A549 (cell line): Measurements from ENCODE around the gene BCL2L11. TPM values are rescaled to one million over a fixed set of nuclear protein-coding genes. Genes with fewer than 3 reads are reported as not detected.

ENCODE experiments used
- ATAC-seq, 2 experiments: fragments of 200-7000 bp in 1 of 2; fragments of >200 bp in 1 of 2; cut with Nextera tagmentation in 1 of 2; cut with Tn5 transposase in 1 of 2; 3 replicates each; pipeline versions ENCODE4 v1.8.0 to v1.9.1; 2018 to 2020; ENCODE audit warnings: mild to moderate bottlenecking in 1 of 2, moderate library complexity in 1 of 2
- CTCF ChIA-PET: fragments of 300-600 bp; sonication (Branson Sonifier 250); formaldehyde crosslinking; extraction: SDS; loops from one replicate; lab custom pipeline; 2021; ENCODE audit warnings: antibody characterized with exemption, inconsistent platforms; lab: Yijun Ruan, JAX
- POLR2A ChIA-PET: fragments of 350-600 bp; formaldehyde crosslinking; extraction: SDS; loops from one replicate; lab custom pipeline; 2021; ENCODE audit warnings: antibody characterized with exemption, inconsistent platforms; lab: Yijun Ruan, JAX
- DNase-seq, 2 experiments: peaks; one replicate each; pipeline versions ENCODE4 v3.0.0 to v3.0.0-alpha.2; 2011 to 2016; ENCODE audit warnings: low read depth in 1 of 2, low spot score in 1 of 2
- FAIRE-seq: peaks from 2 replicates; lab custom pipeline; 2011; peaks lifted over from hg19 to GRCh38; lab: Jason Lieb, UNC
- H3K27ac ChIP-seq, 2 experiments: fragments of >200 bp; sonication (Bioruptor Twin); formaldehyde crosslinking; 3 replicates each; pipeline ENCODE4 v1.5.1; 2016 to 2017
- H3K4me1 ChIP-seq: fragments of >200 bp; sonication (Bioruptor Twin); formaldehyde crosslinking; 3 replicates; pipeline ENCODE4 v1.6.1; 2016
- H3K4me2 ChIP-seq: fragments of >200 bp; sonication (Bioruptor Twin); formaldehyde crosslinking; 3 replicates; pipeline ENCODE4 v1.6.1; 2016
- H3K4me3 ChIP-seq: fragments of >200 bp; sonication (Bioruptor Twin); formaldehyde crosslinking; 3 replicates; pipeline ENCODE4 v1.5.1; 2016
- H3K9me3 ChIP-seq: fragments of >200 bp; sonication (Bioruptor Twin); formaldehyde crosslinking; 3 replicates; pipeline ENCODE4 v1.6.1; 2016
- CEBPB ChIP-seq, 2 experiments: fragments of >200 bp in 1 of 2; sonication (Bioruptor Twin) in 1 of 2; formaldehyde crosslinking in 1 of 2; IDR thresholded peaks; 2 replicates each; pipeline ENCODE4 v1.6.1; 2012 to 2016
- CHD4 ChIP-seq: fragments of 200-600 bp; sonication (generic); IDR thresholded peaks from 2 replicates; pipeline ENCODE4 v1.6.1; 2016; ENCODE audit warnings: antibody characterized with exemption, mild to moderate bottlenecking, borderline replicate concordance
- EP300 ChIP-seq, 2 experiments: fragments of >200 bp; sonication (Bioruptor Twin); formaldehyde crosslinking; IDR thresholded peaks; 2 replicates in 1 of 2; 3 replicates in 1 of 2; pipeline ENCODE4 v1.6.1; 2016 to 2017
- ESRRA ChIP-seq: fragments of 150-350 bp; IDR thresholded peaks from 2 replicates; pipeline ENCODE4 v1.6.1; 2014; ENCODE audit warnings: mild to moderate bottlenecking, low read length, borderline replicate concordance
- GATA3 ChIP-seq: IDR thresholded peaks from 2 replicates; pipeline ENCODE4 v1.6.1; 2012; ENCODE audit warnings: borderline replicate concordance
- HEYL ChIP-seq: fragments of 250-450 bp; sonication (Bioruptor Pico); IDR thresholded peaks from 2 replicates; pipeline ENCODE4 v1.8.0; 2021; ENCODE audit warnings: mild to moderate bottlenecking, moderate library complexity
- HOXB13 ChIP-seq: fragments of 250-450 bp; sonication (Bioruptor Pico); IDR thresholded peaks from 2 replicates; pipeline ENCODE4 v1.5.0; 2020; ENCODE audit warnings: low read depth, mild to moderate bottlenecking, moderate library complexity
- HOXB5 ChIP-seq: fragments of 250-450 bp; sonication (Bioruptor Pico); IDR thresholded peaks from 2 replicates; pipeline ENCODE4 v1.5.0; 2020; ENCODE audit warnings: mild to moderate bottlenecking, moderate library complexity
- JUNB ChIP-seq: fragments of >200 bp; sonication (Bioruptor Twin); formaldehyde crosslinking; IDR thresholded peaks from 2 replicates; pipeline ENCODE4 v1.6.1; 2016
- KDM5A ChIP-seq: fragments of 200-600 bp; sonication (generic); IDR thresholded peaks from 2 replicates; pipeline ENCODE4 v1.6.1; 2016; ENCODE audit warnings: antibody characterized with exemption, mild to moderate bottlenecking
- MAZ ChIP-seq: fragments of 150-350 bp; IDR thresholded peaks from 2 replicates; pipeline ENCODE4 v1.6.1; 2014; ENCODE audit warnings: antibody characterized with exemption, low read depth, low read length, borderline replicate concordance
- NFE2L2 ChIP-seq: fragments of 150-350 bp; conservative IDR thresholded peaks from 2 replicates; pipeline ENCODE4 v1.6.1; 2014; ENCODE audit warnings: low read length
- RAD21 ChIP-seq, 2 experiments: fragments of >200 bp in 1 of 2; sonication (Bioruptor Twin) in 1 of 2; formaldehyde crosslinking in 1 of 2; IDR thresholded peaks in 1 of 2; conservative IDR thresholded peaks in 1 of 2; 2 replicates in 1 of 2; 3 replicates in 1 of 2; pipeline ENCODE4 v1.6.1; 2012 to 2018; ENCODE audit warnings: inconsistent platforms in 1 of 2
- TFCP2L1 ChIP-seq: fragments of 250-450 bp; sonication (Bioruptor Pico); IDR thresholded peaks from 2 replicates; pipeline ENCODE4 v1.5.0; 2021; ENCODE audit warnings: mild to moderate bottlenecking
- ZFP36 ChIP-seq: fragments of 450-650 bp; IDR thresholded peaks from 2 replicates; pipeline ENCODE4 v1.6.1; 2014; ENCODE audit warnings: borderline replicate concordance; ENCODE audit not compliant: partially characterized antibody
- ZSCAN20 ChIP-seq: fragments of 250-450 bp; sonication (Bioruptor Pico); IDR thresholded peaks from 2 replicates; pipeline ENCODE4 v1.8.0; 2022; ENCODE audit warnings: mild to moderate bottlenecking, moderate library complexity
- WGBS: methylation state at CpG from one replicate; pipeline ENCODE4 v1.1.6; 2017; ENCODE audit errors: missing lambda C conversion rate; 5-methylcytosine and 5-hydroxymethylcytosine counted together
- polyA plus RNA-seq, 4 experiments: library from polyadenylated mRNA; depleted of rRNA in 3 of 4; stranded (reverse); fragments of >200 nt; fragmentation: RNase III in 1 of 4; extraction: RNeasy Plus Mini Kit Qiagen cat#74134 plus additional on column Dnase treatment in 1 of 4; gene quantifications; 2 replicates in 3 of 4; 3 replicates in 1 of 4; pipeline ENCODE4 v1.2.3, GENCODE V29; 2011 to 2017
- TF ChIP-seq, protein P1 (sequence below): IDR thresholded peaks from 2 replicates; pipeline ENCODE4 v1.6.1; 2012; ENCODE audit warnings: low read depth, borderline replicate concordance
- TF ChIP-seq, protein P2 (sequence below): fragments of 250-450 bp; sonication (Bioruptor Pico); IDR thresholded peaks from 2 replicates; pipeline ENCODE4 v1.5.0; 2021; ENCODE audit warnings: mild to moderate bottlenecking, moderate library complexity, borderline replicate concordance
- TF ChIP-seq, protein P3 (sequence below): fragments of 150-350 bp; IDR thresholded peaks from 2 replicates; pipeline ENCODE4 v1.6.1; 2014; ENCODE audit warnings: low read depth, mild to moderate bottlenecking, low read length
- TF ChIP-seq, protein P4 (sequence below): fragments of 250-450 bp; sonication (Bioruptor Pico); IDR thresholded peaks from 2 replicates; pipeline ENCODE4 v1.5.0; 2020; ENCODE audit warnings: low read depth, mild to moderate bottlenecking, moderate library complexity
- TF ChIP-seq, protein P5 (sequence below): fragments of >200 bp; sonication (Bioruptor Twin); formaldehyde crosslinking; IDR thresholded peaks from 3 replicates; pipeline ENCODE4 v1.6.1; 2016

The BCL2L11 gene
- polyA plus RNA-seq, 2 of the 4 experiments (the other 2 are of a cell fraction): 7.4 to 14.5 TPM

DNA sequence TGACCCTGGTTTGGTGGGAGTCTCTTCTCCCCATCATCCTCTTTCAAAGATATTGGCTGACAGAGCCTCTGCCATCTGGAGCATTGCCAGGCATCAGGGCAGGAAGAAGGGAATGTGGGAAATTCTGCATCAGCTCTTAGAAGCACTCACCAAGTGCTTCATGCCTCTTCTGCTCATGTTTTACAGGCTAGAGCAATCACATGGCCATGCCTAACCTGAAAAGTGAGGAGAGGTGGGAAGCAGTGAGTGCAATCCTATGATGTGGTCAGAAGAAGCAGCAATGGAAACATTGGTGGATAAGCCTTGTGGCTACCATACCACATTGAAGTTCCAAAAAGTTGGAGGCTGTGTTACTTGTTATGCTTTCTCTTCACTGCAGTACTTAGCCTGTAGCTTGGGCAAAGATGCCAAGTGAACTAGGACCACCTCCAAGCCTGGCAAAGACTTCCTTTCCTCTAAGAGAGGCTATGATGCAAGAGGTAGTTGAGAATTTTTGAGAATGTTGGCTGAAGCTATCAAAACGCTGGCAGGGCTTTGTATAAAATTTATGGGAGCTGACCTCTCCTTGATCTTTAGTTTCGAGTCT lies 64.1 kb downstream of the BCL2L11 start:
- FAIRE-seq: no peak
- peak overlapping the region; percentile 54 to 65 for H3K27ac ChIP-seq
- peaks cover 46% of the 10 kb centered on the region for H3K4me1 ChIP-seq
- no peaks in the 10 kb centered on the region for H3K9me3 ChIP-seq
- ChIA-PET CTCF (interaction anchor here (0.7 to 1.2 kb wide), 8 partner anchors 14 to 385 kb away, joined by 3 to 4 read pairs (median 3); no protein-coding TSS in a partner anchor), POLR2A (interaction anchor here (0.9 kb wide), 1 partner anchor 16 kb away, joined by 3 read pairs; no protein-coding TSS in a partner anchor)
- no peak for DNase-seq
- ATAC-seq: no peak
- TF ChIP-seq CEBPB (IDR thresholded peaks at IDR 0.05): peak in 1 of 2 experiments; percentile 22; a peak in 1 of 4 replicates
- no peak for TF ChIP-seq HOXB5 (CRISPR knock-in tag)
- TF ChIP-seq TFCP2L1: no peak
- no peak for TF ChIP-seq NFE2L2
- peak overlapping the region; percentile 60 for H3K4me2 ChIP-seq
- 45% methylated on average over 2 of the region's 2 CpGs for WGBS
- no peak overlapping the region for H3K4me3 ChIP-seq

DNA sequence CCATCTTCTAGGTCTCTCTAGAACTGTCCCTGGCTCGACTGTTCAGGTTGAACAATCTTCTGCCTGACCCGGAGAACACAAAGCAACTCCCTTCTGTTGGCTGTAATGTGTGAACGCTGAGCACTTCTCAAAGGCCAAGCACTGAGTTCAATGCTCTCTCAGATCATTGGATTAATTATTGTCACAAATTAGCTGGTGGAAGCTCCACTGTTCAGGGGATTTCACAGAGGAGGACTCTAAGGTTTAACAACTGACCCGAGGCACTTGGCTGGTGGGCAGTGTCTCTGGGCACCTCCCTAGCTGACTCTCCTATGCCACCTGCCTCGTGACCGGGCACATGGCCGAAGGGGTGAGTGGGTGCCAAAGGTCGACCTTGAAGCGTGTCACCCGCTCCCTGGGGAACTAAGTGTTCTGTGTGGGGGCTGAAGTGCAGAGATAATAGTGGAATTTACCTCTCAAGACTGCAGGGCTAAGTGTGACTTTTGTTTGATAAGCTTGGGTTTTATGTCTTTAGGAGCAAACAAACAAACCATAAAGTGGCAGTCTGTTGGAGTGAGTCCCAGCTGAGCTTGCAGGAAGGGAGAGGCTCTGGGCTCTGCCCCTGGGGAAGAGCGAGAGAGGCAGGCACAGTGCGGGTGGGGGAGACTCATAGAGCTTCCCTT lies 64.8 kb downstream of the BCL2L11 start:
- FAIRE-seq (no peak), ATAC-seq (peak; percentile 23 to 65; a peak in 3 of 6 replicates)
- POLR2A ChIA-PET: interaction anchor here (0.9 kb wide), 1 partner anchor 15 kb away, joined by 3 read pairs; no protein-coding TSS in a partner anchor

DNA sequence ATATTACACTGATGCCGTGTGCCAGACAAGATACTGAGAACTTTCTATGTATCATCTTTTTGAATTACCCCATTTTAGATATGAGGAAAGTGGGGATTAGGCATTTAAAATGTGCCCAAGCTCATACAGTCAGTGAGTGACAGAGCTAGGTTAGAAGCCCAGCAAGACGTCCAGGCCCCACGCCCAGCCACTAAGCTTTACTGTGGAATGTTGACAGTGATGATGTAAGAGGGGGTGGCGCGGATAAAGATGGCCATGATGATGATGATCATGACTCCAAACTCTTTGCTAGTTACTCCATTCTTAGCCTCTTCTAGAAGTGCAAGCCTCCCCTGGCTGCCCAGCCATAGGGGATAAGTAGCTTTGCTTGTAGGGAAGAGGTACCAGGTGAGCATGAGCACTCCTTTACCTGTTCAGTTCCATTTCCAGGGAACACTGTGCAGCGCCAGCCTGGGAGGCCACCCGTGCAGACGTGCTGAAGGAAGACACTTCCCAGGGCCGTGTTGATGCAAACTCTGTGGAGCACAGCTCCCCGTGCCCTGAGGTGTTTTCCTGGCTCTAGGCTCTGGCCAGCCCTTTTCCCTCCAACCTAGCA lies 65.5 kb downstream of the BCL2L11 start:
- DNase-seq (no peak), FAIRE-seq (no peak), ATAC-seq (0 out of 6 replicates have a peak, but pooled peaks of 1 of the 2 experiments have one; percentile 14)
- CTCF ChIA-PET: interaction anchor here (0.6 to 1.2 kb wide), 4 partner anchors 9 to 69 kb away, joined by 3 read pairs; no protein-coding TSS in a partner anchor
- POLR2A ChIA-PET: no interaction called here
- WGBS: 86% methylated on average over 10 of the region's 10 CpGs
- Histone ChIP-seq H3K4me2 (peak overlapping the region; percentile 60), H3K4me1 (peaks cover 38% of the 10 kb centered on the region), H3K27ac (peak overlapping the region; percentile 54 to 65; a peak in 5 of 6 replicates), H3K4me3 (no peak overlapping the region), H3K9me3 (no peaks in the 10 kb centered on the region)
- TF ChIP-seq, protein P1, sequence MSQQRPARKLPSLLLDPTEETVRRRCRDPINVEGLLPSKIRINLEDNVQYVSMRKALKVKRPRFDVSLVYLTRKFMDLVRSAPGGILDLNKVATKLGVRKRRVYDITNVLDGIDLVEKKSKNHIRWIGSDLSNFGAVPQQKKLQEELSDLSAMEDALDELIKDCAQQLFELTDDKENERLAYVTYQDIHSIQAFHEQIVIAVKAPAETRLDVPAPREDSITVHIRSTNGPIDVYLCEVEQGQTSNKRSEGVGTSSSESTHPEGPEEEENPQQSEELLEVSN: no peak
- TF ChIP-seq ZSCAN20 (no peak), JUNB (no peak), TFCP2L1 (no peak), CHD4 (no peak), MAZ (no peak), HOXB5 (CRISPR knock-in tag) (no peak), ESRRA (no peak), KDM5A (no peak), ZFP36 (no peak), HEYL (CRISPR knock-in tag) (no peak), RAD21 (conservative IDR thresholded peaks at IDR 0.05 in 1 of 2, IDR thresholded peaks at IDR 0.05 in 1 of 2) (no peak)
- TF ChIP-seq, protein P2, sequence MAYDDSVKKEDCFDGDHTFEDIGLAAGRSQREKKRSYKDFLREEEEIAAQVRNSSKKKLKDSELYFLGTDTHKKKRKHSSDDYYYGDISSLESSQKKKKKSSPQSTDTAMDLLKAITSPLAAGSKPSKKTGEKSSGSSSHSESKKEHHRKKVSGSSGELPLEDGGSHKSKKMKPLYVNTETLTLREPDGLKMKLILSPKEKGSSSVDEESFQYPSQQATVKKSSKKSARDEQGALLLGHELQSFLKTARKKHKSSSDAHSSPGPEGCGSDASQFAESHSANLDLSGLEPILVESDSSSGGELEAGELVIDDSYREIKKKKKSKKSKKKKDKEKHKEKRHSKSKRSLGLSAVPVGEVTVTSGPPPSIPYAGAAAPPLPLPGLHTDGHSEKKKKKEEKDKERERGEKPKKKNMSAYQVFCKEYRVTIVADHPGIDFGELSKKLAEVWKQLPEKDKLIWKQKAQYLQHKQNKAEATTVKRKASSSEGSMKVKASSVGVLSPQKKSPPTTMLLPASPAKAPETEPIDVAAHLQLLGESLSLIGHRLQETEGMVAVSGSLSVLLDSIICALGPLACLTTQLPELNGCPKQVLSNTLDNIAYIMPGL: no peak
- TF ChIP-seq, protein P3, sequence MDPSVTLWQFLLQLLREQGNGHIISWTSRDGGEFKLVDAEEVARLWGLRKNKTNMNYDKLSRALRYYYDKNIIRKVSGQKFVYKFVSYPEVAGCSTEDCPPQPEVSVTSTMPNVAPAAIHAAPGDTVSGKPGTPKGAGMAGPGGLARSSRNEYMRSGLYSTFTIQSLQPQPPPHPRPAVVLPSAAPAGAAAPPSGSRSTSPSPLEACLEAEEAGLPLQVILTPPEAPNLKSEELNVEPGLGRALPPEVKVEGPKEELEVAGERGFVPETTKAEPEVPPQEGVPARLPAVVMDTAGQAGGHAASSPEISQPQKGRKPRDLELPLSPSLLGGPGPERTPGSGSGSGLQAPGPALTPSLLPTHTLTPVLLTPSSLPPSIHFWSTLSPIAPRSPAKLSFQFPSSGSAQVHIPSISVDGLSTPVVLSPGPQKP: no peak
- TF ChIP-seq, protein P4, sequence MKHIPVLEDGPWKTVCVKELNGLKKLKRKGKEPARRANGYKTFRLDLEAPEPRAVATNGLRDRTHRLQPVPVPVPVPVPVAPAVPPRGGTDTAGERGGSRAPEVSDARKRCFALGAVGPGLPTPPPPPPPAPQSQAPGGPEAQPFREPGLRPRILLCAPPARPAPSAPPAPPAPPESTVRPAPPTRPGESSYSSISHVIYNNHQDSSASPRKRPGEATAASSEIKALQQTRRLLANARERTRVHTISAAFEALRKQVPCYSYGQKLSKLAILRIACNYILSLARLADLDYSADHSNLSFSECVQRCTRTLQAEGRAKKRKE (CRISPR knock-in tag): no peak

More for the DNA sequence above, 64.8 kb downstream of the BCL2L11 start:
- peaks cover 39% of the 10 kb centered on the region for H3K4me1 ChIP-seq
- no peaks in the 10 kb centered on the region for H3K9me3 ChIP-seq
- CTCF ChIA-PET: interaction anchor here (0.7 to 1.2 kb wide), 6 partner anchors 13 to 386 kb away, joined by 3 to 4 read pairs (median 3); no protein-coding TSS in a partner anchor
- DNase-seq: peak in 1 of 2 experiments; percentile 38
- WGBS: 48% methylated on average over 10 of the region's 12 CpGs
- TF ChIP-seq GATA3 (no peak; the same call in 1 of the 2 replicates), CEBPB (IDR thresholded peaks at IDR 0.05) (no peak), EP300 (IDR thresholded peaks at IDR 0.05) (peak in 1 of 2 experiments; percentile 39; a peak in 1 of 5 replicates), HOXB13 (CRISPR knock-in tag) (no peak), CHD4 (no peak), HOXB5 (CRISPR knock-in tag) (no peak)
- TF ChIP-seq, protein P5, sequence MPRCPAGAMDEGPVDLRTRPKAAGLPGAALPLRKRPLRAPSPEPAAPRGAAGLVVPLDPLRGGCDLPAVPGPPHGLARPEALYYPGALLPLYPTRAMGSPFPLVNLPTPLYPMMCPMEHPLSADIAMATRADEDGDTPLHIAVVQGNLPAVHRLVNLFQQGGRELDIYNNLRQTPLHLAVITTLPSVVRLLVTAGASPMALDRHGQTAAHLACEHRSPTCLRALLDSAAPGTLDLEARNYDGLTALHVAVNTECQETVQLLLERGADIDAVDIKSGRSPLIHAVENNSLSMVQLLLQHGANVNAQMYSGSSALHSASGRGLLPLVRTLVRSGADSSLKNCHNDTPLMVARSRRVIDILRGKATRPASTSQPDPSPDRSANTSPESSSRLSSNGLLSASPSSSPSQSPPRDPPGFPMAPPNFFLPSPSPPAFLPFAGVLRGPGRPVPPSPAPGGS: 0 out of 3 replicates have a peak, but pooled peaks have one; percentile 1
- TF ChIP-seq, protein P3: no peak
- H3K4me2 ChIP-seq: peak overlapping the region; percentile 60
- no peak overlapping the region for H3K4me3 ChIP-seq
- H3K27ac ChIP-seq: peak overlapping the region; percentile 54 to 65
